Right atrium auricular region (tissue), 2 donors: ENCODE results near the gene UFSP1. TPM values are rescaled to one million over a fixed set of nuclear protein-coding genes. Genes with fewer than 3 reads are reported as not detected.
"Not testable (repeated sequence)": the region's sequence is repeated elsewhere in the genome, so short reads cannot be mapped to it uniquely, and the experiment has no call there.

Source experiments
- DNase-seq: peaks from one replicate; pipeline ENCODE4 v3.0.0-alpha.2; 2019; ENCODE audit warnings: low spot score
- H3K27ac ChIP-seq, 2 donors: fragments of 200-600 bp; sonication (generic); 1 replicate in 1 of 2; 2 replicates in 1 of 2; pipeline ENCODE4 v1.5.1; 2016 to 2019
- H3K27me3 ChIP-seq, 2 donors: fragments of 200-600 bp; sonication (generic); one replicate each; pipeline versions ENCODE4 v1.5.1 to v1.6.0; 2017 to 2019
- H3K36me3 ChIP-seq: fragments of 200-600 bp; sonication (generic); one replicate; pipeline ENCODE4 v1.5.1; 2016
- H3K4me1 ChIP-seq, 2 donors: fragments of 200-600 bp; sonication (generic); one replicate each; pipeline versions ENCODE4 v1.5.1 to v1.6.0; 2017 to 2019
- H3K4me3 ChIP-seq, 2 donors: fragments of 200-600 bp; sonication (generic); 1 replicate in 1 of 2; 2 replicates in 1 of 2; pipeline ENCODE4 v1.5.1; 2017 to 2019; ENCODE audit warnings: mild to moderate bottlenecking in 1 of 2, moderate library complexity in 1 of 2
- H3K9me3 ChIP-seq, 2 donors: fragments of 200-600 bp; sonication (generic); one replicate each; pipeline ENCODE4 v1.5.1; 2019
- CTCF ChIP-seq, 2 donors: fragments of 200-600 bp; sonication (generic); IDR thresholded peaks; one replicate each; pipeline ENCODE4 v1.5.1; 2019; ENCODE audit warnings: antibody characterized with exemption in 2 of 2
- total RNA-seq, 2 donors: library from RNA; depleted of rRNA; stranded (reverse); fragments of >200 nt; gene quantifications; one replicate each; pipeline ENCODE4 v1.1.0, GENCODE V29; 2016

The UFSP1 gene
- total RNA-seq, 2 donors from 2014 or later = 3.0 to 3.7 TPM

GRCh38 chr7:100914879-100915447 is 25.4 kb upstream of the UFSP1 start:
- Histone ChIP-seq H3K9me3 (no peaks in the 10 kb centered on the region), H3K27ac (no peak overlapping the region), H3K36me3 (no peaks in the 10 kb centered on the region), H3K27me3 (no peaks in the 10 kb centered on the region), H3K4me1 (no peaks in the 10 kb centered on the region), H3K4me3 (no peak overlapping the region)
- DNase-seq = no peak
- TF ChIP-seq CTCF (IDR thresholded peaks at IDR 0.05) = no peak

GRCh38 chr7:100914208-100914878 is 24.8 kb upstream of the UFSP1 start:
- TF ChIP-seq CTCF (IDR thresholded peaks at IDR 0.05) = no peak
- Histone ChIP-seq H3K4me1 (no peaks in the 10 kb centered on the region), H3K27ac (no peak overlapping the region), H3K4me3 (no peak overlapping the region), H3K9me3 (no peaks in the 10 kb centered on the region), H3K27me3 (no peaks in the 10 kb centered on the region), H3K36me3 (no peaks in the 10 kb centered on the region)
- no peak for DNase-seq

- no peak for DNase-seq
Observed at GRCh38 chr7:100911484-100911883, 22.0 kb upstream of the UFSP1 start.

GRCh38 chr7:100910443-100910842 is 20.9 kb upstream of the UFSP1 start:
- H3K4me1 ChIP-seq, H3K27ac ChIP-seq, H3K9me3 ChIP-seq, H3K4me3 ChIP-seq, H3K36me3 ChIP-seq, H3K27me3 ChIP-seq, DNase-seq: not testable (repeated sequence)

More at GRCh38 chr7:100911484-100911883, 22.0 kb upstream of the UFSP1 start:
- Histone ChIP-seq H3K9me3 (no peaks in the 10 kb centered on the region), H3K27ac (no peak overlapping the region), H3K36me3 (no peaks in the 10 kb centered on the region), H3K4me1 (no peaks in the 10 kb centered on the region), H3K4me3 (no peak overlapping the region), H3K27me3 (no peaks in the 10 kb centered on the region)
- no peak for TF ChIP-seq CTCF (IDR thresholded peaks at IDR 0.05)

- no peak for DNase-seq
- Histone ChIP-seq H3K36me3 (no peaks in the 10 kb centered on the region), H3K4me3 (no peak overlapping the region), H3K27me3 (no peaks in the 10 kb centered on the region), H3K4me1 (no peaks in the 10 kb centered on the region), H3K27ac (no peak overlapping the region), H3K9me3 (no peaks in the 10 kb centered on the region)
- TF ChIP-seq CTCF (IDR thresholded peaks at IDR 0.05) = no peak
Observed at GRCh38 chr7:100908512-100908911, 19.0 kb upstream of the UFSP1 start.

GRCh38 chr7:100902638-100903037 is 13.1 kb upstream of the UFSP1 start:
- no peaks in the 10 kb centered on the region for H3K36me3 ChIP-seq
- TF ChIP-seq CTCF (IDR thresholded peaks at IDR 0.05) = no peak
- no peaks in the 10 kb centered on the region for H3K9me3 ChIP-seq
- H3K4me1 ChIP-seq = no peaks in the 10 kb centered on the region
- peaks cover 0 to 5% of the 10 kb centered on the region in 2 donors for H3K27me3 ChIP-seq
- no peak for DNase-seq
- no peak overlapping the region for H3K4me3 ChIP-seq
- no peak overlapping the region for H3K27ac ChIP-seq
